Panc1 (cell line): ENCODE results near the gene BCL2. TPM values are rescaled to one million over a fixed set of nuclear protein-coding genes. Genes with fewer than 3 reads are reported as not detected.

ENCODE experiments used
- ATAC-seq: fragments of 200-7000 bp; cut with Tn5 transposase; 2 replicates; pipeline ENCODE4 v1.9.1; 2020; ENCODE audit warnings: mild to moderate bottlenecking, moderate library complexity
- BruUV-seq: library from RNA; stranded (reverse); fragments of 400-500 nt; replicated peaks from 2 replicates; lab custom pipeline; 2021; lab: Mats Ljungman, UMichigan
- CTCF ChIA-PET: fragments of 300-600 bp; sonication (Branson Sonifier 250); formaldehyde crosslinking; loops from one replicate; lab custom pipeline; 2022; ENCODE audit warnings: antibody characterized with exemption; lab: Charles Lee
- POLR2A ChIA-PET: fragments of 300-600 bp; sonication (Branson Sonifier 250); formaldehyde crosslinking; loops from one replicate; lab custom pipeline; 2022; ENCODE audit warnings: antibody characterized with exemption; lab: Charles Lee
- DNase-seq: peaks from one replicate; pipeline ENCODE4 v3.0.0-alpha.2; 2010; ENCODE audit warnings: low read depth, low spot score
- H3K27ac ChIP-seq: 2 replicates; pipeline ENCODE4 v1.5.1; 2011; ENCODE audit warnings: mild to moderate bottlenecking, low read length, inconsistent platforms
- H3K27me3 ChIP-seq: fragments of 200-500 bp; sonication (Bioruptor generic); 2 replicates; pipeline ENCODE4 v1.6.0; 2014; ENCODE audit warnings: low read length, inconsistent platforms; ENCODE audit not compliant: control insufficient read depth, insufficient read depth
- H3K36me3 ChIP-seq: fragments of 200-500 bp; sonication (Bioruptor generic); 2 replicates; pipeline ENCODE4 v1.5.1; 2014; ENCODE audit warnings: inconsistent platforms, mild to moderate bottlenecking, low read length, moderate library complexity; ENCODE audit not compliant: control insufficient read depth, insufficient read depth
- H3K4me1 ChIP-seq: 2 replicates; pipeline ENCODE4 v1.5.1; 2011; ENCODE audit warnings: inconsistent platforms, mild to moderate bottlenecking, low read length, moderate library complexity; ENCODE audit not compliant: control insufficient read depth, insufficient read depth
- H3K4me3 ChIP-seq, 2 experiments: 2 replicates each; pipeline ENCODE4 v1.5.1; 2011 to 2012; ENCODE audit warnings: low read depth in 2 of 2, low read length in 2 of 2, mild to moderate bottlenecking in 2 of 2, inconsistent platforms in 1 of 2, moderate library complexity in 1 of 2
- H3K9me3 ChIP-seq: fragments of 200-500 bp; sonication (Bioruptor generic); 2 replicates; pipeline ENCODE4 v1.5.1; 2014; ENCODE audit warnings: low read depth, mild to moderate bottlenecking, inconsistent platforms, low read length, moderate library complexity; ENCODE audit not compliant: control insufficient read depth, insufficient read depth
- POLR2AphosphoS5 ChIP-seq: IDR thresholded peaks from 2 replicates; pipeline ENCODE4 v1.6.1; 2012; ENCODE audit warnings: mild to moderate bottlenecking, low read depth, low read length, moderate library complexity
- SIN3A ChIP-seq: IDR thresholded peaks from 2 replicates; pipeline ENCODE4 v1.6.1; 2012; ENCODE audit warnings: low read depth, mild to moderate bottlenecking, low read length, moderate library complexity, borderline replicate concordance; ENCODE audit not compliant: insufficient read depth
- TCF7L2 ChIP-seq: IDR thresholded peaks from 2 replicates; pipeline ENCODE4 v1.6.1; 2011; ENCODE audit warnings: mild to moderate bottlenecking, low read depth, low read length, inconsistent platforms
- in situ Hi-C: cut with HindIII; loops from 2 replicates; pipeline ENCODE4 v1.10.0; 2016; ENCODE audit warnings: low sequenced_read_pairs, low pct_unique_long_range_greater_than_20kb
- intact Hi-C: fragments of 100-400 bp; cut with micrococcal nuclease; formaldehyde crosslinking; loops from one replicate; pipeline ENCODE4 v1.10.0; 2022; ENCODE audit not compliant: unreplicated experiment
- total RNA-seq: library from RNA; stranded (reverse); gene quantifications from one replicate; pipeline ENCODE4 v1.2.1, GENCODE V29; 2021; ENCODE audit not compliant: unreplicated experiment
- TF ChIP-seq, protein P1 (sequence below): fragments of 450-650 bp; IDR thresholded peaks from 2 replicates; pipeline ENCODE4 v1.5.1; 2017; ENCODE audit warnings: mild to moderate bottlenecking
- TF ChIP-seq, protein P2 (sequence below), 2 experiments: IDR thresholded peaks; 2 replicates each; pipeline ENCODE4 v1.6.1; 2011 to 2012; ENCODE audit warnings: low read depth in 2 of 2, control low read depth in 1 of 2, low read length in 1 of 2, mild to moderate bottlenecking in 1 of 2, moderate library complexity in 1 of 2; ENCODE audit not compliant: insufficient read depth in 1 of 2

BCL2 gene
- total RNA-seq, 1 experiment from 2014 or later = 0.72 TPM

DNA sequence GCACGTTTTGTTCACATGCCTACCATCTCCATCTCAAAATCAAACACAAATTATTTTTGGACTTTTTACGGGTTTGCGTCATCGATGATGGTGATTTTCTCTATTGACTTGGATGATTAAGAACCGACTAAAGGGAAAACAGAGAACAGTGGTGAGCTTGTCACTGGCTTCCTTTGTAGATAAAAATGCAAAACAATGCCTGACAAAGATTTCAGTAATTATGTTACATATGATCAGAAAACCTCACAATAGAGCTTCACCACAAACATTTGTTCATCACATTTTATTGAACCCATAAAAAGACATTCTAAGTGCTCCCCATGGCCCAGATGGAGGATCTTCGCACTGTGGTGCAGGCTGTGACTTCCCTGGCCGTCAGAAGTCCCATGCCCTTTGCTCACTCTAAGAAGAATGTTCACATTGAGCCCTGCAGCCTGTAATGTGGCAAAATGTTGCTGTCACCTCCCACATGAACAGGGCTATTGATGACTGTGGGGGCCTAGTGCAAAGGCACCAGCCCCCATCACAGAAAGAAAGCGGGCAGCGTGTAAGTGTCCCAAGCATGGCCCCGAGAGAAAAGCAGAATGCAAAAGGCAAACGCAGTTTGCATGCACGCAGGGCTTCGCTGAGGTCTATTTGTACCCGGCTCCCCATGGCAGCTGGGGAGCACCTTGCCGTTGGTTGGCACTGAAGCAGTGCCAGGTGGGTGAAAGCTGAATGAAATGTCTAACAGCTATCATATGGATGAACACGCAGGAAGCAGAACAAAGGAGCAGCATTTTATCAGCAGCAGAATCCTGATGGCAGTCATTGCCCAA is 60.6 kb downstream of the BCL2 start:
- no TSS peak for BruUV-seq

DNA sequence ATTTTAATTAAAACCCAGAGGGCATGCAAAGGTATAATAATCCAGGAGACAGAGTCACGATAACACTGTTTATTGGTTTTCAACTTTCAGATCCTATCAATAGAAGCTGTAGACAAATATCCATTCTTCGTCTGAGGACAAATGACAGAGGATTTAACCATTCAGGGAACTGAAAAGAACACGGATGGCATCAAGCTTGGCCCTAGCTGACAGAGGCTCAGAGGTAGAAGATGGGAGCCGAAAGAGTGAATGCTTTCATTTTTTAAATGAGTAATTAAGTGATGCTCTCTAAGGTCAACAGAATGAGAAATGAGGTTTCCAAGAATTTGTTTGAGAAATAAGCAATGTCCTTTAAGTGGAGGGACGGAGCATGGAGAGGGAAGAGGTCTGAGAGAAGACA is 62.1 kb downstream of the BCL2 start:
- H3K27ac ChIP-seq = no peak overlapping the region
- ChIA-PET POLR2A (no interaction called here), CTCF (no interaction called here)
- H3K4me1 ChIP-seq = no peaks in the 10 kb centered on the region
- intact Hi-C loops (no loop called here), in situ Hi-C loops (no loop called here)
- H3K27me3 ChIP-seq = no peaks in the 10 kb centered on the region
- ATAC-seq = no peak
- no peak overlapping the region for H3K4me3 ChIP-seq
- H3K9me3 ChIP-seq = no peaks in the 10 kb centered on the region
- DNase-seq = no peak
- no TSS peak for BruUV-seq
- TF ChIP-seq TCF7L2 = no peak
- TF ChIP-seq, protein P1, sequence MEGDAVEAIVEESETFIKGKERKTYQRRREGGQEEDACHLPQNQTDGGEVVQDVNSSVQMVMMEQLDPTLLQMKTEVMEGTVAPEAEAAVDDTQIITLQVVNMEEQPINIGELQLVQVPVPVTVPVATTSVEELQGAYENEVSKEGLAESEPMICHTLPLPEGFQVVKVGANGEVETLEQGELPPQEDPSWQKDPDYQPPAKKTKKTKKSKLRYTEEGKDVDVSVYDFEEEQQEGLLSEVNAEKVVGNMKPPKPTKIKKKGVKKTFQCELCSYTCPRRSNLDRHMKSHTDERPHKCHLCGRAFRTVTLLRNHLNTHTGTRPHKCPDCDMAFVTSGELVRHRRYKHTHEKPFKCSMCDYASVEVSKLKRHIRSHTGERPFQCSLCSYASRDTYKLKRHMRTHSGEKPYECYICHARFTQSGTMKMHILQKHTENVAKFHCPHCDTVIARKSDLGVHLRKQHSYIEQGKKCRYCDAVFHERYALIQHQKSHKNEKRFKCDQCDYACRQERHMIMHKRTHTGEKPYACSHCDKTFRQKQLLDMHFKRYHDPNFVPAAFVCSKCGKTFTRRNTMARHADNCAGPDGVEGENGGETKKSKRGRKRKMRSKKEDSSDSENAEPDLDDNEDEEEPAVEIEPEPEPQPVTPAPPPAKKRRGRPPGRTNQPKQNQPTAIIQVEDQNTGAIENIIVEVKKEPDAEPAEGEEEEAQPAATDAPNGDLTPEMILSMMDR = no peak
- TF ChIP-seq POLR2AphosphoS5 = no peak
- no peak for TF ChIP-seq SIN3A
- TF ChIP-seq, protein P2, sequence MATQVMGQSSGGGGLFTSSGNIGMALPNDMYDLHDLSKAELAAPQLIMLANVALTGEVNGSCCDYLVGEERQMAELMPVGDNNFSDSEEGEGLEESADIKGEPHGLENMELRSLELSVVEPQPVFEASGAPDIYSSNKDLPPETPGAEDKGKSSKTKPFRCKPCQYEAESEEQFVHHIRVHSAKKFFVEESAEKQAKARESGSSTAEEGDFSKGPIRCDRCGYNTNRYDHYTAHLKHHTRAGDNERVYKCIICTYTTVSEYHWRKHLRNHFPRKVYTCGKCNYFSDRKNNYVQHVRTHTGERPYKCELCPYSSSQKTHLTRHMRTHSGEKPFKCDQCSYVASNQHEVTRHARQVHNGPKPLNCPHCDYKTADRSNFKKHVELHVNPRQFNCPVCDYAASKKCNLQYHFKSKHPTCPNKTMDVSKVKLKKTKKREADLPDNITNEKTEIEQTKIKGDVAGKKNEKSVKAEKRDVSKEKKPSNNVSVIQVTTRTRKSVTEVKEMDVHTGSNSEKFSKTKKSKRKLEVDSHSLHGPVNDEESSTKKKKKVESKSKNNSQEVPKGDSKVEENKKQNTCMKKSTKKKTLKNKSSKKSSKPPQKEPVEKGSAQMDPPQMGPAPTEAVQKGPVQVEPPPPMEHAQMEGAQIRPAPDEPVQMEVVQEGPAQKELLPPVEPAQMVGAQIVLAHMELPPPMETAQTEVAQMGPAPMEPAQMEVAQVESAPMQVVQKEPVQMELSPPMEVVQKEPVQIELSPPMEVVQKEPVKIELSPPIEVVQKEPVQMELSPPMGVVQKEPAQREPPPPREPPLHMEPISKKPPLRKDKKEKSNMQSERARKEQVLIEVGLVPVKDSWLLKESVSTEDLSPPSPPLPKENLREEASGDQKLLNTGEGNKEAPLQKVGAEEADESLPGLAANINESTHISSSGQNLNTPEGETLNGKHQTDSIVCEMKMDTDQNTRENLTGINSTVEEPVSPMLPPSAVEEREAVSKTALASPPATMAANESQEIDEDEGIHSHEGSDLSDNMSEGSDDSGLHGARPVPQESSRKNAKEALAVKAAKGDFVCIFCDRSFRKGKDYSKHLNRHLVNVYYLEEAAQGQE (IDR thresholded peaks at IDR 0.05; ENCODE audit: insufficient read depth in 1 of 2, low read depth in 2 of 2, low read length in 1 of 2) = no peak
- H3K36me3 ChIP-seq = no peaks in the 10 kb centered on the region

More for the DNA sequence above, 60.6 kb downstream of the BCL2 start:
- in situ Hi-C loops = no loop called here
- Histone ChIP-seq H3K9me3 (no peaks in the 10 kb centered on the region), H3K4me1 (no peaks in the 10 kb centered on the region), H3K36me3 (no peaks in the 10 kb centered on the region), H3K27me3 (no peaks in the 10 kb centered on the region), H3K27ac (no peak overlapping the region), H3K4me3 (no peak overlapping the region)
- DNase-seq (no peak), ATAC-seq (no peak)
- ChIA-PET POLR2A (no interaction called here), CTCF (no interaction called here)
- TF ChIP-seq TCF7L2 (no peak), POLR2AphosphoS5 (no peak), SIN3A (no peak)
- TF ChIP-seq, protein P1 = no peak
- TF ChIP-seq, protein P2 (IDR thresholded peaks at IDR 0.05; ENCODE audit: insufficient read depth in 1 of 2, low read depth in 2 of 2, low read length in 1 of 2) = no peak
- intact Hi-C loops = no loop called here
